Breast epithelium (tissue), 4 donors: ENCODE data around the gene CSMD2. TPM values are rescaled to one million over a fixed set of nuclear protein-coding genes. Genes with fewer than 3 reads are reported as not detected.

ENCODE experiments used
- DNase-seq, 2 donors: peaks; one replicate each; pipeline ENCODE4 v3.0.0-alpha.2; 2019; ENCODE audit warnings: low spot score in 2 of 2
- H3K27ac ChIP-seq, 2 donors: fragments of 200-600 bp; sonication (generic) in 1 of 2; one replicate each; pipeline ENCODE4 v1.5.1; 2016 to 2019; ENCODE audit warnings: mild to moderate bottlenecking in 1 of 2
- H3K27me3 ChIP-seq, 2 donors: fragments of 200-600 bp; sonication (generic) in 1 of 2; one replicate each; pipeline versions ENCODE4 v1.5.1 to v1.6.0; 2017 to 2019; ENCODE audit warnings: control low read depth in 1 of 2, mild to moderate bottlenecking in 1 of 2
- H3K36me3 ChIP-seq: fragments of 200-600 bp; one replicate; pipeline ENCODE4 v1.5.1; 2019
- H3K4me1 ChIP-seq, 2 donors: fragments of 200-600 bp; sonication (generic); one replicate each; pipeline ENCODE4 v1.5.1; 2016 to 2019; ENCODE audit warnings: control low read depth in 1 of 2
- H3K4me3 ChIP-seq, 3 donors: fragments of 200-600 bp; sonication (generic); 1 replicate in 2 of 3; 2 replicates in 1 of 3; pipeline ENCODE4 v1.5.1; 2016 to 2019; ENCODE audit warnings: mild to moderate bottlenecking in 3 of 3, moderate library complexity in 2 of 3
- H3K9me3 ChIP-seq, 2 donors: fragments of 200-600 bp; sonication (generic) in 1 of 2; one replicate each; pipeline ENCODE4 v1.5.1; 2016 to 2019; ENCODE audit warnings: control low read depth in 1 of 2
- CTCF ChIP-seq, 3 donors: fragments of 450-650 bp; IDR thresholded peaks; one replicate each; pipeline ENCODE4 v1.5.1; 2016 to 2017; ENCODE audit warnings: antibody characterized with exemption in 3 of 3, mild to moderate bottlenecking in 3 of 3, moderate library complexity in 3 of 3
- POLR2A ChIP-seq: fragments of 450-650 bp; IDR thresholded peaks from one replicate; pipeline ENCODE4 v1.6.1; 2016; ENCODE audit warnings: antibody characterized with exemption, mild to moderate bottlenecking, moderate library complexity
- POLR2AphosphoS5 ChIP-seq, 3 donors: sonication (generic); formaldehyde crosslinking; IDR thresholded peaks; one replicate each; pipeline ENCODE4 v1.6.1; 2017; ENCODE audit warnings: antibody characterized with exemption in 3 of 3
- intact Hi-C: fragments of 100-400 bp; cut with DNase I; formaldehyde crosslinking; loops from one replicate; pipeline ENCODE4 v1.15.1; 2023; ENCODE audit warnings: low total_unique reads
- total RNA-seq, 3 donors: library from RNA; depleted of rRNA; stranded (reverse); fragments of >200 nt; gene quantifications; one replicate each; pipeline ENCODE4 v1.1.0, GENCODE V29; 2016

The CSMD2 gene
- total RNA-seq, 3 donors from 2014 or later, result 0.33 to 2.6 (median 0.44) TPM

GRCh38 chr1:34052565-34052964 lies 112.5 kb downstream of the CSMD2 start:
- Histone ChIP-seq H3K36me3 (no peaks in the 10 kb centered on the region), H3K4me1 (no peaks in the 10 kb centered on the region), H3K9me3 (peaks cover 0 to 13% of the 10 kb centered on the region in 2 donors), H3K4me3 (no peak overlapping the region), H3K27me3 (no peaks in the 10 kb centered on the region), H3K27ac (no peak overlapping the region)
- DNase-seq, result no peak
- intact Hi-C loops, result no loop called here
- TF ChIP-seq POLR2A (no peak), CTCF (IDR thresholded peaks at IDR 0.05) (no peak), POLR2AphosphoS5 (IDR thresholded peaks at IDR 0.05) (no peak)

- Histone ChIP-seq H3K27ac (no peak overlapping the region), H3K9me3 (peaks cover 0 to 13% of the 10 kb centered on the region in 2 donors), H3K27me3 (no peaks in the 10 kb centered on the region), H3K4me3 (no peak overlapping the region), H3K4me1 (no peaks in the 10 kb centered on the region), H3K36me3 (no peaks in the 10 kb centered on the region)
- intact Hi-C loops, result no loop called here
- TF ChIP-seq POLR2A, result no peak
- TF ChIP-seq CTCF (IDR thresholded peaks at IDR 0.05), result no peak
- no peak for TF ChIP-seq POLR2AphosphoS5 (IDR thresholded peaks at IDR 0.05)
- no peak for DNase-seq
Observed at GRCh38 chr1:34050709-34051485, 114.1 kb downstream of the CSMD2 start.

GRCh38 chr1:34049994-34050393 lies 115.0 kb downstream of the CSMD2 start:
- Histone ChIP-seq H3K4me3 (no peak overlapping the region), H3K27ac (no peak overlapping the region), H3K9me3 (peaks cover 0 to 13% of the 10 kb centered on the region in 2 donors), H3K27me3 (no peaks in the 10 kb centered on the region), H3K4me1 (no peaks in the 10 kb centered on the region), H3K36me3 (no peaks in the 10 kb centered on the region)
- intact Hi-C loops, result no loop called here
- no peak for DNase-seq
- TF ChIP-seq POLR2A (no peak), CTCF (IDR thresholded peaks at IDR 0.05) (no peak), POLR2AphosphoS5 (IDR thresholded peaks at IDR 0.05) (no peak)

GRCh38 chr1:34049477-34049876 lies 115.6 kb downstream of the CSMD2 start:
- Histone ChIP-seq H3K36me3 (no peaks in the 10 kb centered on the region), H3K9me3 (peaks cover 0 to 13% of the 10 kb centered on the region in 2 donors), H3K27ac (no peak overlapping the region), H3K4me1 (no peaks in the 10 kb centered on the region), H3K27me3 (no peaks in the 10 kb centered on the region), H3K4me3 (no peak overlapping the region)
- TF ChIP-seq POLR2AphosphoS5 (IDR thresholded peaks at IDR 0.05) (no peak), CTCF (IDR thresholded peaks at IDR 0.05) (no peak), POLR2A (no peak)
- no peak for DNase-seq
- intact Hi-C loops, result no loop called here

GRCh38 chr1:34037856-34038255 lies 127.2 kb downstream of the CSMD2 start:
- H3K4me1 ChIP-seq, result no peaks in the 10 kb centered on the region

More at GRCh38 chr1:34037856-34038255, 127.2 kb downstream of the CSMD2 start:
- H3K4me3 ChIP-seq, result no peak overlapping the region
- no peak overlapping the region for H3K27ac ChIP-seq
- intact Hi-C loops, result no loop called here
- no peaks in the 10 kb centered on the region for H3K27me3 ChIP-seq
- no peaks in the 10 kb centered on the region for H3K36me3 ChIP-seq
- DNase-seq, result no peak
- H3K9me3 ChIP-seq, result no peaks in the 10 kb centered on the region
- no peak for TF ChIP-seq POLR2AphosphoS5 (IDR thresholded peaks at IDR 0.05)
- no peak for TF ChIP-seq CTCF (IDR thresholded peaks at IDR 0.05)
- no peak for TF ChIP-seq POLR2A
